Left forelimb (tissue), 1 donor: ENCODE measurements around the gene ARL4A.

ENCODE experiments used
- DNase-seq: peaks from one replicate; pipeline ENCODE4 v3.0.0-alpha.2; 2018; ENCODE audit warnings: low spot score

The ARL4A gene

DNA sequence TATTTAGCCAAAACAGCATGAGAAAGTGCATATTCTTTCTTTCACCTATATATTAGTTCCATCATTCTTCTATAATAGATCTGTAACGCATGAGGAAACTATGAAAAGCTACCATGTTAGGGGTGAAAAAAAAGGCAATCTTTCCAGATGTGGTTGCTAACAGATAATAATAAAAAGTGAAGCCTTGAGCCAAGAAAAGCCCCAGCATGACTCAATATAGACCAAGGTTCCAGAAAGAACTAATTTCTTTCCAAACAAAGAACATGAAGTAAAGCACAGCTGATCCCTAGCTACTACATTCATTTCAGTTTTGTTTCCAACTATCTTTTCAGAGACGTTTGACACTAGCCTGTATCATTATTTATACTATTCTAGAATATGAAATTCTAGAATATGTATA lies 16.4 kb downstream of the ARL4A start:
- DNase-seq = no peak

DNA sequence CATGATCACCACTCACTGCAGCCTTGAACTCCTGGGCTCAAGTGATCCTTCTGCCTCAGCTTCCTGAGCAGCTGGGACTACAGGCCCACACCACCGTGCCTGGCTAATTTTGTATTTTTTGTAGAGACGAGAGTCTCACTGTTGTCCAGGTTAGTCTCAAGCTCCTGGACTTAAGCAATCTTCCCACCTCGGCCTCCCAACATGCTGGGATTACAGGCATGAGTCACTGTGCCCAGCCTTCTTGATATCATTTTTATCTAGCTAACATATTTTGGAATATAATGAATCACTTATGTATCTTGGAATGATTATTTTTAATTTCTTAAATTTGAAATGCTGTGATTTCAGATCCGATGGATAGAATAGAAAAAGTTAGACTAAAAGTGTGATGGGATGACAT lies 18.4 kb downstream of the ARL4A start:
- no peak for DNase-seq

DNA sequence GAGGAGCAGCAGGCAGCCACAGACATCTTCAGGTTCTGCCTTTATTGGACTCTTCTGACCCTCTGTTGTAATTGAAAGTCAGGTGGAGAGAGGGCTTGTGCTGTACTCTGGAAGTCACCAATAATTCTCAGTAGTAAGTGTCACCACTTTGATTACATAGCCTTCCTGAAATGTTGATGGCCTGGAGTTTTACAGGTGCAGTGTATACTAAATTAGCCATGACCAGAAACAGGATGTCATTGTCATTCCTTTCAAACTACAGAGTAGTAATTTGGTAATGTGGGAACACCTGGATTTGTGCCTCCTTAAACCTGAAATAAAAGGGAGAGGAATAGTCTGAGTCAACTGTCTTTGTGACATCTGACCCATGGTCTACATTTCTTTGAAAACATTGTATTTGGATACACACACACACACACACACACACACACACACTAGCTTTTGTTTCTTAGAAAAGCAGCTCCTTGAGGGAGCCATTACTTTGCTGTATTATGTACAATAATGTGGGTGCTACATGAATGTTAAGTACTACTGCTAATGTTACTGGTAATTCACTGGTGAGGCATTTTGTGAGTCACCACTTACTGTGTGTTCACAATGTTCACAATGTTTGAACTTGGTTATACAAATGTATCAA lies 19.6 kb downstream of the ARL4A start:
- no peak for DNase-seq

DNA sequence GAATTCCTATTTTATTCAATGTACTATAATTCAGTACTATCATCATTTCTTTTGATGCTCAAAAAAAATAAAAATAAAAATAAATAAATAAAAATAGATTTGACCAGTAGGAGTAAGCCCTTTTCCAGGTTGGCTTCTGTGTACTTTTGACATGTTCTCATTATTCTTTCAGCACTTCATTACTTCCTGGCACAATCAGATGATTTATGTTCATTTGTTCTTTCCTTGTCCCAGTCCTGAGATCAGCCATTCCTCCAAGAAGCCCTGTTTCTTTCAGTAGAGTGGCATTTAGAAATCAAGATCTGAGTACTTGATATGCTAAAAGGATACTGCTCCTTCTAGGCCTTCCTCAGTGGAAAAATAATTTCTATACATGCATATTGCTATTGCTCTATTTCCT lies 20.9 kb downstream of the ARL4A start:
- no peak for DNase-seq

DNA sequence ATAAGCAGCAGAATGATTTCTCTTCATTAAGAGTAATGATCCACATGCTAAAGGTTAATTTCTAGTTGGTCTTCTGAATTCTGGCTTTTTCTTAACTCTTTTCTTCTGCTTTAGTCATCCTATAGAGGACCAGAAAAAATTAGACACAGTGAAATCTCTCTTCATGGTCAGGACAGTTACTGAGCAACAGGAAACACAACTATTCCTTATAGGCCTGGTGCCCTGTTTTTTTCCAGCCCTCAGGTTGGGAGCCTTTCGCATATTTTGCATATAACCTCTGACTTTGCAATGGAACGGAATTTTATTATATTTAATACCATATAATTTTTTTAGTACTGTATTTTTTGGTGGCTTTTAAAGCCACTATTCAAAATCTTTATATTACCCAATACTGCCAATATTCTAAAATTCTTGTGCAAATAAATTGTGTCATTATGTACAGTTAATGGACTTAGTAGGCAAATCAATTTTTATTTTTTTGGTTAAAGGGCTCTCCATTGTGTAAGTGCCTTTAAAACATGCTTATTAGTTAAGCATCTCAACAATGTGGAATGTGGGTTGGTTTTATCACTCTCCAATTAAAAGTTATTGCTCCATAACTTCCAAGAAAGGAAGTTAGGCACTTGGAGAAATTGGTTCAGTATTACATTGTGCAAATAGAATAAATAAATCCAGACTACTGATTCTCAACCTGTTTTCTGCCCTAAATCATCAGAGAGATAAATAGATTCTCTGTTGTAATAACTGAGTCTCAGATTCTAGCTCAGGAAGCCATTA lies 22.5 kb downstream of the ARL4A start:
- DNase-seq = no peak

DNA sequence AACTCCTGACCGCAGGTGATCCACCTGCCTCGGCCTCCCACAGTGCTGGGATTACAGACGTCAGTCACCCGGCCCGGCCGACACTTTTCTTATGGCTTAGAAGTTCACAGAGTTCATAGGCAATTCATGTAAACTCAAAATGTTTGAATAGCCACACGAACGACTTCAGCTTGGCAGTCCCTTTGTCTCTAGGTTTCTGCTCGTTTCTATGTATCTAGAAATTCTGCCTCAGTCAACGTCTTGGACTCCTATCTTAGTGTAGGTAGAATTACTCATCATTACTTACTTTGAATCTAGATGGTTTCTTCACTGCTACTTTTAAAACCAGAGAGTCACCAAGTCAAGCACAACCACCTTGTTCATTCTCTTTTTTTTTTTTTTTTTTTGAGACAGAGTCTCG lies 23.7 kb downstream of the ARL4A start:
- DNase-seq = no peak

DNA sequence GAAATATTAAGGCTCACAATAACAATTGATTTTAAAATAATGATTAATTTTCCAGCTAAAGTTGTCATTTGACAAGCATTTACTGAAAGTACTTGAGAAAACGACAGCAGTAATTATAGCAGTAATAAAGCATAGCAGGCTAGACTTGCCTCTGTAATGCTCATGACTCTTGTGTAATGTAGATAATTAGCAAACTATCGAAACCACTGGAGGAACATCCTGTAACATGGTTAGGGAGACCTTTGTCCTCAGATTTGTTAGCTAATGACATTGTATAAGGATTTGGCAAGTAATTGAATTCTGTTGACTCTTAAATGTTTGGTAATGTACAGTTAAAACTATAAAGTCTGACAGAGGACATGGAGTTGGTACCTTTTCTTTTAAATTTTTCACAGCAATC lies 24.8 kb downstream of the ARL4A start:
- DNase-seq = no peak

DNA sequence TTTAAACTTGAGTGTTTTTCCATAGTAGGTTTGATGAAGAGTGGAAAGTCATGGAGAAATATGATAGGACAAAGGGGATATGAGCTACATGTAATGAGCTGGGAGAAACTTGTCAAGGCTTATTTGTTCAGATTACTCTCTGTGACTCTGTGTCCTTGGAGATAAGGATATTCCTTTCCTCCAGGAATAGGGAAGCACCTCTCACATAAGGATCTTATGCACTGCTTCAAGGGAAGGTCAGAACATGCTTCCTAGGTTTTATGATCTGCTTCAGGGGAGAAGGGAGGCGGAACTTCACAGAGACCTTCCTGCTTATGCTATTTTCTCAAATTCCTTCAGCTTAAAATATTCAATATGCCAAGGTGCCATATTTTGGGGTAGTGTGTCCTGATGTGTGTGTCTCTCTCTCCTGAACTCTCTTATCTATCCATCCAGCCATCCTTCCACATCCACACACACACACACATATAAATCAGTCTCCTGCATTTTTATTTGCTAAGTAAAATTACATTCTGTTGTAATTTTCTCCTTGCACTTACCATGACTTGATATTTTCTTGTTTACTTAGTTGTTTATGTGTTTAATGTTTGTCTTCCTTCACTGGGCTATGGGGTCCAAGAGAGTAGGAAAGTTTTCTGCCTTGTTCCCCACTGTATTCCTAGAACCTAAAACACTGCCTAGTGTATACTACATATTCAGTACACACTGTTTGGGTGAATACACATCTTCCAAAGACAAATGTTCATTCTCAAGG lies 26.4 kb downstream of the ARL4A start:
- no peak for DNase-seq

DNA sequence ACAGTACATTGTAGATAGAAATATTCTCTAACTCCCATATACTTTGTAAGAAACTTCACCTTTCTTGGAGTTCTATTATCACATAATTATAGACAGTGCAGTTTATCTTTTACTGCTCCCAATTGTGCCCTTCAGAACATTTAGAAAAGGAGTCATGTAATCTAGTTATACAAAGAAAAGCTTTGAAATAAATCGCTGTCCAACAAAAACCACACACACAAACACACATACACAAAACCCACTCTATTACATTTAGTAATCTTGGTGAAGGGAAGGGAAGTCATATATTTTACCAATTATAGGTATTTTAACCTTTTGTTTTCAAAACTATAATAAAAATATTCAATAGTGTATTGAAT lies 26.9 kb downstream of the ARL4A start:
- no peak for DNase-seq

DNA sequence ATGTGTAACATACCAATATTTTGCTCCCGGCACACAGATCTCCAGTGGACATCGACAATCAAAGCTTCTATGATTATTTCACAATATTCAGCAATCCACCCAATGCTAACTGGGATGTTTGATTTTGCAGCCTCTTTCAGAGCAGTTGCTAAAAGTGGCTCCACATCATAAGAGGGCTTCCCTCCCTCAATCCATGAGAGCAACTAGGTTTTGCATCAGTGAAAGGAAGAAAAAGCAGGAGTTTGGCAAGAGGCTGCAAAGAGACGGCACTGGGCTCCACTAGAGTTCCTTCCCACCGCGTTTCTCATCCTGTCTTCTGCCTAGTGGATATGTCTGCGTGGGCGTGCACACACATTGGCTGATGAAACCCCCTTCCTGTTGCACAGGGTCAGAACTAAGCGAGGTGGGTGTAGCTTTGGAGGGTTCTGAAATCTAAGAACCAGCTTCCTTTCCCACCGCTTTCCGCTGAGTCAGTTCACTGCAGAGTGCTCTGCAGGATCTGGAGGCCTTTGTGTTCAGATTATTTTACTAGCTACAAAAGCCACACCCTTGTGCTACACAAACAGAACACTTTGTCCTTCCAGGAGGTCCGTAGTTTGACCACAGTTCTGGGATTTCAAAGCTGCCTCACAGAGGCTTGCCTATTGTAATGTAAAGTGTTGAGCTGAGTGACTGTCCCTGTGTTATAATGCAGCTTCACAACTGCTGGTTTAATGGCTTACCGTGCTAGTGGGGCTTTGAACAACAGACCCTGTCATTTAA lies 28.1 kb downstream of the ARL4A start:
- DNase-seq = peak; percentile 71

DNA sequence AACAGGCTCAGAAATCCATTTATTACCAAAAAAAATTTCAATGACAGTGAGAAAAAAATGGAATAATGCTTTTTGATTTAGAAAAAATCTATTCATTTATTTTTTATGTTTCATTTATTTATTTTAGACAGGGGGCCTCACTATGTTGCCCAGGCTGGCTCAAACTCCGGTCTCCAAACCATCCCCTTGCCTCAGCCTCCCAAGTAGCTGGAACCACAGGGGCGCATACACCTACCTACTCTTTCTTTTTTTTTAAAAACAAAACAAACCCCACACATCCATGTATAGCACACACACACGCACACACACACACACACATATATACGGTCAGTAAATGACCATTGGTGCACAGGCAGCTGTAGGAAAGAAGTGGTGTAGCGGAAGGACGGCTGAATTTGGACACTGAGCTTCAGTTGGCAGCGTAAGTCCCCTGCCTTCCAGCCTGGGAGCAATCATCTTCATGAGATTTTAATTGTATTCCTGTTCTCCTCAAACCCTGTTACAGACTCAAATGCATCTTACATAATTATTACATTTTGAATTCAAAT lies 28.8 kb downstream of the ARL4A start:
- no peak for DNase-seq

DNA sequence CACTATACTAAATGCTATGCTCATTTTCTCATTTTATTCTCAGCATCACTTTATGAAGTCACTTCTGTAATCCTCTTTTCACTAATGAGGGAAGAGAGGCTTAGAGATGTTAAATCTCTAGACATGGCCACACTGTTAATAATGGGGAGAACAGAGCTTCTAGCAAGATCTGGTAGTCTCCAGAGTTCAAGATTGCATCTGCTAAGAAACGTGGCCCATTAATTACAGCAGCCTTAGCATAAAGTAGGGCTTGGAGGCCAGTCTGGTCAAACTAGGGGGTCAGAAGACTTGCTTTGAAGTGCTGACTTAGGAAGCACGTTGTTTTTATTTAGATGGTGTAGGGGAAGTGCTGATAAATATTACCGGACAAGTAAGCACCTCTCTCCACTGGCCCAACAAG lies 29.3 kb downstream of the ARL4A start:
- no peak for DNase-seq

DNA sequence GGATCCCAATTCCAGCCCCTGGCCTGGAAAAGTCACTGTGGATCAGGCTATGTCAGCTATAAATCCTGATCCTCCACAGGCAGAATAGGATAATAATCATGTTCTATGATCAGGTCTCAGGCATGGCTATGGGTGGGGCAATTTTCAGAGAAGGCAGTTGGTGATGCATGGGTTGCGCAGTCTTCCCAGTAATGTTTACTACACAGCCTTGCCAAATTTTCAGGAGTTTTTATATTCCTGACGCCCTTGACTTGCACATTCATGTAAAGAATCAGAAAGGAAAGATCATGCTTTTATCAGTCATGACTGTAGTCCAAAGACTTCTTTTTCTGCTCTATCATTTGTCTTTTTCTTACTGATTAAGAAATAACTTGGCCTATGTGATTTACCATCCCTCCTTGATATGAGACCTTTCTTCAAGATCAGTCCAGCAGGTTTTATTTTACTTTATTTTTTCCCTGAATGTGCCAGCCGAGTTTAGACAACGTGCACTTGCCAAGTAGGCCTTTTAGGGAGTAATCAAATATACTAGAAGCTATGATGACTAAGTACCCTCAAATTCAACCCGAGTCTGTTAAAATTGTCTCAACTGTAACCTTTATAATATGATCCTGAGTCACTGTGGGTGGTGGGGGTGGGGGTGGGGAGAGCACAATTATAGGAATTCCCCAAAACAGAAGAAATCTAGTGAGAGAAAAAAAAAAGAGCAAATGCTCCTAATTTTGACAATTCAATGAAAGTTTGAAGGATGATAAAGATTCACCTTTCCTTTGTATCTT lies 31.9 kb downstream of the ARL4A start:
- DNase-seq = no peak

DNA sequence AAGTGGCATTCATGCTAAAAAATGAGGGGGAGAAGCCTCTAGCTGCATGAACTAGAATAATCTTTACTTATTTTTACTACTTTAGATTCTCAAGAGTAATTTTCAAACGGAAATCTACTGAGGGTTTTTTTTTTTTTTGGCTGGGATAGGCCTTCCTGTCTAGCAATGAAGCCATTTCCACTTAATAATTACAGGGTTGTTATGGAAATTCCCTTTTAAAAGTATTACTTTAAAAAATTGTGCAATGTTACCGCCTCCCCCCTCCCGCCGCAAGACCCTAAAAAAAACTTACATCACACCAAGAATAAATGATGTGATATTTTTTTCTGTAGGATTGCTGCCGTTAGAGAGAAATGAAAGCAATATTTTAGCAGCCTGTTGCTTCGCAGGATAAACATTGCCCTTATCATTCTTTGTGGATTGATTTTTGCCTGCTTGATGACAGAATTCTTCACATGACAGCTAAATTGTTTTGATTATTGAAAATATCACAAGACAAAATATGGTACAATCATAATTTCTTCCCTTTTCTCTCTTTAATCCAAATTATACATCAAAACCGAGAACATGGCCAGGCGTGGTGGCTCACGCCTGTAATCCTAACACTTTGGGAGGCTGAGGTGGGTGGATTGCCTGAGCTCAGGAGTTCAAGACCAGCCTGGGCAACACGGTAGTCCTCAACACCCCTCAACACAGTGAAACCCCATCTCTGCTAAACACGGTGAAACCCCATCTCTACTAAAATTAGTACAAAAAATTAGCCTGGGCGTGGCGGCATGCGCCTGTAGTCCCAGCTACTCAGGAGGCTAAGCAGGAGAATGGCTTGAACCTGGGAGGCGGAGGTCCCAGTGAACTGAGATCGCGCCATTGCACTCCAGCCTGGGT lies 32.8 kb downstream of the ARL4A start:
- DNase-seq = no peak

DNA sequence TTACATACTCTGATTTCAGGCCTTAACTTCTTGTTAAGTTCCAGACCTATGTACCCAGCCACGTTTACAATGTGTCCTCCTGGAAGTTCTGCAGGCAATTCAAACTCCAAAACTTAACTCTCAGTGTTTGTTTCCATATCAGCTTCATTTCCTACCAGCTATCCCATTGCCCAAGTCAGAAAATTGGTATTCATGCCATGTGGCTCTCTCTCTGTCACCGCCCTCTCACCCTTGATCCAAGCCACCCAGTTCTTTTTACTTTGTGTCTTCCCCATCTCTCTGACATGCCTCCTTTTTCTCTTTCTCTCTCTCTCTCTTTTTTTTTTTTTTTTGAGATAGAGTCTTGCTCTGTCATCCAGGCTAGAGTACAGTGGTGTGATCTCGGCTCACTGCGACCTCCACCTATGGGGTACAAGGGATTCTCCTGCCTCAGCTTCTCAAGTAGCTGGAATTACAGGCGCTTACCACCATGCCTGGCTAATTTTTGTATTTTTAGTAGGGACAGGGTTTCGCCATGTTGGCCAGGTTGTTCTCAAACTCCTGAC lies 33.9 kb downstream of the ARL4A start:
- DNase-seq = no peak

DNA sequence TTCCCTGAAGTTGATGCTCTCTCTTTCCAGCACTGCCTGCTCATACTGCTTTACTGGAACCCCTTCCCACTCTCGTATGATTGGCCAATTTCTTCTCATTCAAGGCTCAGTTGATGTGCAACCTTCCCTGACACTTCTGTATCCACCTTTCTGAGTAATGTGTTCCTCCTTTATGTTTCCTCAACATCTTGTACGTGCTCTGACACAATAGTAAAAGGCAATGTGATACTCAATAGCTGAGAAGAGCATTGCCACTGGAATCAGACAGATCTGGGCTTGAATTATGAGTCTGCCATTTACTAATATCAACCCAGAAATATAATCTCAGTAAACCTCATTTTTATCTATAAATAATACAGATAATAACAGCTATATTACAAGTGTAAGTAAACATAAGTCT lies 34.7 kb downstream of the ARL4A start:
- DNase-seq = no peak

DNA sequence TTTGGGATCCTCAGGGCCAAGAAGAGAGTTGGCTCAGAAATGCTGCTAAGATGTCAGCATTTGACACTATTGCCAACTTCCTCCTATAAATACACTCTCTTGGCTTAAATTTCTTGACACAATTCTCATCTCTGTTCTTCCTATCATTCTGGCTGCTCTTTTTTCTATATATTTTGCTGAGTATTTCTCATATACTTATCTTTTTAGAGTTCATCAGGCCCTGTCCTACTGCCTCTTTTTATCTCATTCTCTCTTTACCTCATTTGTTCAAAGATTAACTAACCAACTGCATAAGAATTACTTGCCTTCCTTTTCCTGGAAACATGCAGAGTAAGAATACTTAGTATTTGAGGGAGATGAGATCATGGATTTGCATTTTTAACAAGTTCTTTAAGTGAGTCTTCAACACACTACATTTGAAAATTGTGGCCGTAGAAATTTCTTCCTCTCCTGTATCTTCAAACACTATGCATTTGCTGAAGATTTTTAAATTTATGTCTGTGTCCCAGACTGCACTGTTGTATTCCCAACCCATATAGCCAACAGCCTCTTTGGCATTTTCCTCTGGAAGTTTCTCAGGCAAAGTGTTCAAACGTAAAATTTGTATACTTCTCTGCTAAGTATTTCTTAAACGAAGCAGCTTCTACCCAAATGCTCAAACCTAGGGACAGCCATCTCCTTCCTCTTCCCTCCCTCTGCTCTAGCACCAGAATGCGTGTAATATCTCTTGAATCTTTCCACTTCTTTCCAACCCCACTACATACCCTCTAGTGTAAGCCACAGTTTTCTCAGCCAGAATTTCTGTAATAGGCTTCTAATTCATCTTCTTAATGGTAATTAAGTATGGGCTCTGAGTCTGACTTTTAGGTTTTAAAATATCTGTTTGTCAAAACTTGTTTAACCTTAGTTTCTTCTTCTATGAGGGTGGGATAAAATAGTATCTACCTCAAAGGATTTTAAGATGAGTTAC lies 35.5 kb downstream of the ARL4A start:
- no peak for DNase-seq

DNA sequence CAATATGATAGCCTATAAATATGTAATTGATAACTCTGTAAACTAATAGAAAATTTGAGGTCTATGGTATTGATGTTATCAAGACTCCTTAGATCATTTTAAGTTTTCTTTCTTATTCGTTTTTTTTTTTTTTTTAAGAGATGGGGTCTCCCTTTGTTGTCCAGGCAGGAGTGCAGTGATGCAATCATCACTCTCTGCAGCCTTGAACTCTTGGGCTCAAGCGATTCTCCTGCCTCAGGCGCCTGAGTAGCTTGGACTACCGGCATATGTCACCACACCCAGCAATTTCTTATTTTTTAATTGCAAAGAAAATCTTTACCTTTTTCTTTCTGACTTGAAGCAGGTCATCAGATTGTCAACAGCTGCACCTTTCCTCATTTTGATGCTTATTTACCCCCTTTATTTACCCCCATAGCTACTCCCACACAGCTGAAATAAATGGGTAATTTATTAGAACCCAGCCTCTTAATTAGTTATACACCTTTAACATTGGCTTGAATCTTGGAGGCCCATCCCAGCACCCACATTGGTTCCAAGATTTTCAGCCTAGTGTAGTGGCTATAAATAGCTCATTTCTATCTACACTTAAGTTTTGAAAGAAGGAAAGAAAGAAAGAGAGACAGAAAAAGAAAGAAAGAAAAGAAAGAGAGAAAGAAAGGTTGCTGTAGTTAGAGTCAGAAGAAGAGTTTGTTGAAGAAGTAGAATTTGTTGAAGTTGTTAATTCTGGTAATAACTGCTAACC lies 38.3 kb downstream of the ARL4A start:
- no peak for DNase-seq
